Testis (tissue), 3 donors: ENCODE measurements around the gene DNA2. TPM values are rescaled to one million over a fixed set of nuclear protein-coding genes. Genes with fewer than 3 reads are reported as not detected.

Experiments
- DNase-seq: peaks from one replicate; pipeline ENCODE4 v3.0.0-alpha.2; 2019
- H3K27ac ChIP-seq, 2 donors: fragments of 200-600 bp; sonication (generic); one replicate each; pipeline ENCODE4 v1.5.1; 2019
- H3K27me3 ChIP-seq: fragments of 200-600 bp; sonication (generic); one replicate; pipeline ENCODE4 v1.5.1; 2019
- H3K36me3 ChIP-seq: fragments of 200-600 bp; sonication (generic); one replicate; pipeline ENCODE4 v1.5.1; 2017; ENCODE audit warnings: low read depth; ENCODE audit errors: missing control alignments
- H3K4me1 ChIP-seq: fragments of 200-600 bp; sonication (generic); one replicate; pipeline ENCODE4 v1.5.1; 2019
- H3K4me3 ChIP-seq, 2 donors: fragments of 200-600 bp; sonication (generic); one replicate each; pipeline ENCODE4 v1.5.1; 2017 to 2019
- H3K9me3 ChIP-seq: fragments of 200-600 bp; sonication (generic); one replicate; pipeline ENCODE4 v1.5.1; 2017
- POLR2A ChIP-seq: fragments of 450-650 bp; IDR thresholded peaks from one replicate; pipeline ENCODE4 v1.6.1; 2017; ENCODE audit warnings: antibody characterized with exemption, mild to moderate bottlenecking, moderate library complexity
- WGBS, 2 donors: methylation state at CpG; one replicate each; pipeline ENCODE4 v1.1.5; 2018; 5-methylcytosine and 5-hydroxymethylcytosine counted together
- intact Hi-C: fragments of 100-400 bp; cut with DNase I; formaldehyde crosslinking; loops from one replicate; pipeline ENCODE4 v1.15.1; 2023; ENCODE audit warnings: low total_unique reads
- polyA plus RNA-seq: library from polyadenylated mRNA; stranded (reverse); fragments of 350-450 nt; fragmentation: Illumina TruSeq; extraction: RNeasy Lipid Tissue Mini Kit (QIAGEN cat#74804); gene quantifications from one replicate; pipeline ENCODE4 v1.2.3, GENCODE V29; 2014; ENCODE audit warnings: low read depth, low replicate concordance; ENCODE audit not compliant: insufficient read depth
- total RNA-seq, 2 donors: library from RNA; depleted of rRNA; stranded (reverse); fragments of >200 nt; gene quantifications; one replicate each; pipeline ENCODE4 v1.2.3, GENCODE V29; 2016
- TF ChIP-seq, protein P1 (sequence below), 3 experiments: fragments of 450-650 bp in 2 of 3; fragments of 200-600 bp in 1 of 3; sonication (generic) in 1 of 3; IDR thresholded peaks; one replicate each; pipeline ENCODE4 v1.5.1; 2016 to 2019; ENCODE audit warnings: antibody characterized with exemption in 3 of 3, mild to moderate bottlenecking in 2 of 3, moderate library complexity in 1 of 3

Gene DNA2
- total and polyA plus RNA-seq, 3 donors from 2014 or later, result 5.9 to 7.6 (median 5.9) TPM

DNA sequence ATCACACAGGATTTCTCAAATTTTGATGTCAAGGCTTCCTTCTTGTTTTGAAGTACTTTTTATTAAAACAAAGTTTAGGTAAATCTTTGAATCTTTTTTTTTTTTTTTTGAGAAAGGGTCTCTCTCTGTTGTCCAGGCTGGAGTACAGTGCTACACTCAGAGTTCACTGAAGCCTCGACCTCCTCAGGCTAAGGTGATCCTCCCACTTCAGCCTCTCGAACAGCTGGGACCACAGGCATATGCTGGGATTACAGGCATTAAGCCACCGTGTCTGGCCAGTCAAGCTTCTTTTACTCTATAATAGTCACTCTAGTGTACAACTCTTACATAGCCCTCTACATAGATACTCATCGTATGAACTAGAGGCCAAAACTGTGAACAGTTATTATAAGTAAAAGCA, 68.1 kb downstream of the DNA2 start:
- H3K27me3 ChIP-seq, result no peaks in the 10 kb centered on the region
- H3K27ac ChIP-seq, result no peak overlapping the region
- WGBS, 2 donors, result 81 to 83% methylated on average over 4 of the region's 4 CpGs
- DNase-seq, result no peak
- H3K4me3 ChIP-seq, result no peak overlapping the region
- intact Hi-C loops, result no loop called here
- no peaks in the 10 kb centered on the region for H3K4me1 ChIP-seq
- H3K9me3 ChIP-seq, result no peaks in the 10 kb centered on the region
- H3K36me3 ChIP-seq, result no peaks in the 10 kb centered on the region
- TF ChIP-seq, protein P1, sequence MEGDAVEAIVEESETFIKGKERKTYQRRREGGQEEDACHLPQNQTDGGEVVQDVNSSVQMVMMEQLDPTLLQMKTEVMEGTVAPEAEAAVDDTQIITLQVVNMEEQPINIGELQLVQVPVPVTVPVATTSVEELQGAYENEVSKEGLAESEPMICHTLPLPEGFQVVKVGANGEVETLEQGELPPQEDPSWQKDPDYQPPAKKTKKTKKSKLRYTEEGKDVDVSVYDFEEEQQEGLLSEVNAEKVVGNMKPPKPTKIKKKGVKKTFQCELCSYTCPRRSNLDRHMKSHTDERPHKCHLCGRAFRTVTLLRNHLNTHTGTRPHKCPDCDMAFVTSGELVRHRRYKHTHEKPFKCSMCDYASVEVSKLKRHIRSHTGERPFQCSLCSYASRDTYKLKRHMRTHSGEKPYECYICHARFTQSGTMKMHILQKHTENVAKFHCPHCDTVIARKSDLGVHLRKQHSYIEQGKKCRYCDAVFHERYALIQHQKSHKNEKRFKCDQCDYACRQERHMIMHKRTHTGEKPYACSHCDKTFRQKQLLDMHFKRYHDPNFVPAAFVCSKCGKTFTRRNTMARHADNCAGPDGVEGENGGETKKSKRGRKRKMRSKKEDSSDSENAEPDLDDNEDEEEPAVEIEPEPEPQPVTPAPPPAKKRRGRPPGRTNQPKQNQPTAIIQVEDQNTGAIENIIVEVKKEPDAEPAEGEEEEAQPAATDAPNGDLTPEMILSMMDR (IDR thresholded peaks at IDR 0.05), result no peak
- TF ChIP-seq POLR2A, result no peak

DNA sequence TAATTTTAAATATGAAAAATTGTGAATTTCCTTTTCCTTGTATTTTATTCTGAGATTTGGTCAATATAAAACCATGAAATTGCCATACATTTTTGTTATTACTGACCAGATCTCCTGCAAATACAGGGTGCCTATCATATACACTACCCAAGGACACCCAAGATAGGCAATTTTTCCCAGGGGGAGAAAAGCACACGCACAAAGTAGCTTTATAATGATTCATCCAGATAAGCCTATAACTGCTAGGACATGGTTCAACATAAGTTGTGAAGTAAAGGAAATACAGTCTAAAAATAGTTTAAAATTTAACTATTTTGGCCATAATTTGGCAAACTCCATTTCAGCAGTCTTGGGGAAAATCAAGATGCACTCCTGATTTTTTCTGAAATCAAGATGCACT, 69.5 kb downstream of the DNA2 start:
- DNase-seq, result no peak
- intact Hi-C loops, result no loop called here
- Histone ChIP-seq H3K4me1 (no peaks in the 10 kb centered on the region), H3K4me3 (no peak overlapping the region), H3K9me3 (no peaks in the 10 kb centered on the region), H3K27ac (no peak overlapping the region), H3K27me3 (no peaks in the 10 kb centered on the region), H3K36me3 (no peaks in the 10 kb centered on the region)
- TF ChIP-seq, protein P1 (IDR thresholded peaks at IDR 0.05), result no peak
- no peak for TF ChIP-seq POLR2A
- WGBS, 2 donors, result 65 to 73% methylated on average over 1 of the region's 1 CpG

DNA sequence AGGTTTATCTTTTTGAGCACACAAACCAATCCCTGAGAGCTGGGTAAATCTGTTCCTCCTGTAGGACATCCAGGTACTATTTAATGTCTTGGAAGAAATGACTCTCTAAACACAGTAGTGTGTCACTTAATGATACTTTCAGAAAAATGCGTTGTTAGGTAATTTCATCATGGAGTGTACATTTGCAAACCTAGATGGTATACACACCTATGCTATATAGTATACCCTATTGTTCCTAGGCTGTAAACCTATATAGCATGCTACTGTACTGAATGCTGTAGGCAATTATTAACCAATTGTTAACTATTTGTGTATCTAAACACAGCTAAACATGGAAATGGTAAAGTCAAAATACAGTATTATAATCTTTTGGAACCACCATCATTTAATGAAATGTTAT, 74.8 kb downstream of the DNA2 start:
- H3K36me3 ChIP-seq, result no peaks in the 10 kb centered on the region

DNA sequence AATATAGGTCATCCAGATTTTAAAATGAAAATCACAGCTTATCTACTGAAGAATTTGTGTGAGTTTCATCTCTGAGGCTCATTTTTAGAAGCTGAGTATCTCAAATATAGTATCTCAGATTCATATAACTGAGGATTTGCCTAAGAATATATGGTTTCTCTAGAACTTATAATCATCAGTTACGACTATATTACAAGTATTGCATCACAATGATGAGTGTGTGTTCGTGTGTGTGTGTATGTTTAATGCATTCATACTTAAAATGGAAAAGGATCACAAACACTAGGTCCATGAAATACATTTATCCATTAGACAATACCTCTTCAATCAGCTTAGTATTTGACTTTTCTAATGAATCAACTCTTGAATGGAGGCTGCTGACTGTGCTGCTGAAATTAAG, 86.0 kb downstream of the DNA2 start:
- intact Hi-C loops, result no loop called here
- Histone ChIP-seq H3K27ac (no peak overlapping the region), H3K4me1 (no peaks in the 10 kb centered on the region), H3K4me3 (no peak overlapping the region), H3K27me3 (no peaks in the 10 kb centered on the region), H3K9me3 (no peaks in the 10 kb centered on the region), H3K36me3 (no peaks in the 10 kb centered on the region)
- no peak for TF ChIP-seq POLR2A
- TF ChIP-seq, protein P1 (IDR thresholded peaks at IDR 0.05), result no peak
- WGBS, 2 donors, result 94 to 96% methylated on average over 2 of the region's 2 CpGs
- DNase-seq, result no peak

More for the DNA sequence above, 74.8 kb downstream of the DNA2 start:
- no peak overlapping the region for H3K4me3 ChIP-seq
- no peak for DNase-seq
- intact Hi-C loops, result no loop called here
- H3K27me3 ChIP-seq, result no peaks in the 10 kb centered on the region
- no peak for TF ChIP-seq POLR2A
- TF ChIP-seq, protein P1 (IDR thresholded peaks at IDR 0.05), result no peak
- WGBS, 2 donors, result 89 to 100% methylated on average over 1 of the region's 1 CpG
- H3K27ac ChIP-seq, result no peak overlapping the region
- H3K4me1 ChIP-seq, result no peaks in the 10 kb centered on the region
- H3K9me3 ChIP-seq, result no peaks in the 10 kb centered on the region

DNA sequence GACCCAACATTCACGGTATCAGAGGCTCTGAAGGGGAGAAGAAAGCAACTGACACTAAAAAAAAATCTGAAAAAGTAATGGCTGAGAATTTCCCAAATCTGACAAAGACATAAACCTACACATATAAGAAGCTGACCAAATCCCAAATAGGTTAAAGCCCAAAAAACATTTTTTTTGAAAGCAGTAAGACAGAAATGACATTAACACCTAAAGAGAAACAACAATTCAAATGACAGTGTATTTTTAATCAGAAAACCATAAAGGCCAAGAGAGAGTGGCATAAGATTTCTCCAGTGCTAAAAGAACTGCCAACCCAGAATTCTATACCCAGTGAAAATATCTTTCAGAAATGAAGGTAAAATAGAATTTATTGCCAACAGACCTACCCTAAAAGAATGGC, 100.2 kb downstream of the DNA2 start:
- Histone ChIP-seq H3K27me3 (no peaks in the 10 kb centered on the region), H3K4me1 (no peaks in the 10 kb centered on the region), H3K36me3 (no peaks in the 10 kb centered on the region), H3K27ac (no peak overlapping the region), H3K9me3 (no peaks in the 10 kb centered on the region), H3K4me3 (no peak overlapping the region)
- intact Hi-C loops, result no loop called here
- no peak for DNase-seq
- TF ChIP-seq, protein P1 (IDR thresholded peaks at IDR 0.05), result no peak
- TF ChIP-seq POLR2A, result no peak
- WGBS, 2 donors, result 94 to 96% methylated on average over 1 of the region's 1 CpG
